K562 (cell line): ENCODE measurements around the gene NTRK1. TPM values are rescaled to one million over a fixed set of nuclear protein-coding genes. Genes with fewer than 3 reads are reported as not detected.

ENCODE experiments used
- ASH1L ChIP-seq: fragments of 450-650 bp; IDR thresholded peaks from 2 replicates; pipeline ENCODE4 v1.6.1; 2018; ENCODE audit warnings: borderline replicate concordance, mild to moderate bottlenecking, low read depth; ENCODE audit not compliant: partially characterized antibody
- BHLHE40 ChIP-seq: IDR thresholded peaks from 2 replicates; pipeline ENCODE4 v1.6.1; 2011; ENCODE audit warnings: low read length, improper control_type of control experiment
- CBX3 ChIP-seq, 2 experiments: IDR thresholded peaks; 1 replicate in 1 of 2; 2 replicates in 1 of 2; pipeline ENCODE4 v1.6.1; 2012; ENCODE audit warnings: inconsistent platforms in 2 of 2, low read length in 2 of 2, borderline replicate concordance in 1 of 2, control low read depth in 1 of 2
- CBX5 ChIP-seq: IDR thresholded peaks from 2 replicates; pipeline ENCODE4 v1.6.1; 2014; ENCODE audit warnings: low read depth, borderline replicate concordance
- CCAR2 ChIP-seq: fragments of 200-400 bp; formaldehyde crosslinking; IDR thresholded peaks from 2 replicates; pipeline ENCODE4 v1.6.1; 2017; ENCODE audit warnings: mild to moderate bottlenecking, low read depth, low read length
- DMBX1 ChIP-seq: fragments of 250-450 bp; sonication (Bioruptor Pico); IDR thresholded peaks from 2 replicates; pipeline ENCODE4 v1.8.0; 2022; ENCODE audit warnings: inconsistent platforms, mild to moderate bottlenecking, moderate library complexity, borderline replicate concordance
- GATA2 ChIP-seq: sonication (generic); formaldehyde crosslinking; IDR thresholded peaks from 2 replicates; pipeline ENCODE4 v1.4.0; 2020; ENCODE audit warnings: mild to moderate bottlenecking, missing genetic modification reagents
- NUFIP1 ChIP-seq: fragments of 450-650 bp; IDR thresholded peaks from 2 replicates; pipeline ENCODE4 v1.6.1; 2018; ENCODE audit not compliant: partially characterized antibody
- PCBP2 ChIP-seq: fragments of 200-400 bp; formaldehyde crosslinking; IDR thresholded peaks from 2 replicates; pipeline ENCODE4 v1.6.1; 2018; ENCODE audit warnings: low read length, low read depth, mild to moderate bottlenecking, moderate library complexity; ENCODE audit not compliant: poor library complexity, severe bottlenecking
- POLR2A ChIP-seq: fragments of 450-650 bp; conservative IDR thresholded peaks from 2 replicates; pipeline ENCODE4 v1.6.1; 2016
- RFX7 ChIP-seq: fragments of 250-450 bp; sonication (Bioruptor Pico); IDR thresholded peaks from 2 replicates; pipeline ENCODE4 v1.5.1; 2021; ENCODE audit warnings: mild to moderate bottlenecking
- SETDB1 ChIP-seq: IDR thresholded peaks from one replicate; pipeline ENCODE4 v1.6.1; 2012; ENCODE audit warnings: low read length, control low read depth, inconsistent platforms
- SP1 ChIP-seq: sonication (generic); formaldehyde crosslinking; IDR thresholded peaks from 2 replicates; pipeline ENCODE4 v1.8.1; 2022; ENCODE audit warnings: mild to moderate bottlenecking, missing genetic modification reagents
- STAG1 ChIP-seq: sonication (generic); formaldehyde crosslinking; IDR thresholded peaks from 2 replicates; pipeline ENCODE4 v1.5.0; 2020; ENCODE audit warnings: missing genetic modification reagents, borderline replicate concordance
- TGIF2 ChIP-seq: sonication (generic); formaldehyde crosslinking; IDR thresholded peaks from 2 replicates; pipeline ENCODE4 v1.8.1; 2022; ENCODE audit warnings: mild to moderate bottlenecking, missing genetic modification reagents, moderate library complexity
- ZFX ChIP-seq: sonication (generic); formaldehyde crosslinking; IDR thresholded peaks from 2 replicates; pipeline ENCODE4 v1.8.0; 2022; ENCODE audit warnings: mild to moderate bottlenecking, missing genetic modification reagents, moderate library complexity
- ZNF140 ChIP-seq: fragments of 250-450 bp; sonication (Bioruptor Pico); IDR thresholded peaks from 2 replicates; pipeline ENCODE4 v1.8.0; 2021; ENCODE audit warnings: moderate library complexity, mild to moderate bottlenecking, inconsistent platforms
- ZNF354B ChIP-seq: fragments of 250-450 bp; sonication (Bioruptor Pico); IDR thresholded peaks from 2 replicates; pipeline ENCODE4 v1.4.0; 2020
- polyA plus RNA-seq, 8 experiments: library from polyadenylated mRNA; depleted of rRNA in 4 of 8; stranded (reverse) in 5 of 8; unstranded in 3 of 8; fragments of >200 nt; fragmentation: Nextera tagmentation in 2 of 8; fragmentation: Illumina TruSeq in 1 of 8; extraction: Ambion mirVana in 2 of 8; extraction: Trizol in 1 of 8; gene quantifications; 2 replicates each; pipeline versions ENCODE4 v1.2.1 to v1.2.3, GENCODE V29; 2011 to 2014; ENCODE audit warnings: inconsistent platforms in 1 of 8, missing spikeins in 1 of 8
- total RNA-seq, 7 experiments: library from RNA; depleted of rRNA in 6 of 7; stranded (reverse); fragments of >200 nt in 6 of 7; fragmentation: Illumina TruSeq in 2 of 7; extraction: Trizol in 2 of 7; gene quantifications; 2 replicates each; pipeline versions ENCODE4 v1.2.1 to v1.2.3, GENCODE V29; 2011 to 2021; ENCODE audit warnings: low replicate concordance in 1 of 7
- TF ChIP-seq, protein P1 (sequence below): fragments of 250-450 bp; sonication (Bioruptor Pico); IDR thresholded peaks from 2 replicates; pipeline ENCODE4 v1.4.0; 2020; ENCODE audit warnings: mild to moderate bottlenecking, moderate library complexity
- TF ChIP-seq, protein P2 (sequence below): sonication (generic); formaldehyde crosslinking; IDR thresholded peaks from 2 replicates; pipeline ENCODE4 v1.8.1; 2023; ENCODE audit warnings: mild to moderate bottlenecking, missing genetic modification reagents
- TF ChIP-seq, protein P3 (sequence below): fragments of 450-650 bp; IDR thresholded peaks from 2 replicates; pipeline ENCODE4 v1.6.1; 2016; ENCODE audit warnings: low read depth, mild to moderate bottlenecking, moderate library complexity
- TF ChIP-seq, protein P4 (sequence below), 2 experiments: IDR thresholded peaks; 2 replicates each; pipeline ENCODE4 v1.6.1; 2011; ENCODE audit warnings: borderline replicate concordance in 1 of 2, control low read depth in 1 of 2, low read depth in 1 of 2, low read length in 1 of 2, mild to moderate bottlenecking in 1 of 2, mixed read lengths in 1 of 2, moderate library complexity in 1 of 2; ENCODE audit not compliant: insufficient read depth in 1 of 2, insufficient read length in 1 of 2, poor library complexity in 1 of 2, severe bottlenecking in 1 of 2; ENCODE audit errors: extremely low read depth in 1 of 2

The NTRK1 gene
- total and polyA plus RNA-seq, 9 of the 15 experiments (the other 6 are each of a cell fraction or from before 2014, with no cell fraction given), result 0.46 to 30.0 (median 7.9) TPM

DNA sequence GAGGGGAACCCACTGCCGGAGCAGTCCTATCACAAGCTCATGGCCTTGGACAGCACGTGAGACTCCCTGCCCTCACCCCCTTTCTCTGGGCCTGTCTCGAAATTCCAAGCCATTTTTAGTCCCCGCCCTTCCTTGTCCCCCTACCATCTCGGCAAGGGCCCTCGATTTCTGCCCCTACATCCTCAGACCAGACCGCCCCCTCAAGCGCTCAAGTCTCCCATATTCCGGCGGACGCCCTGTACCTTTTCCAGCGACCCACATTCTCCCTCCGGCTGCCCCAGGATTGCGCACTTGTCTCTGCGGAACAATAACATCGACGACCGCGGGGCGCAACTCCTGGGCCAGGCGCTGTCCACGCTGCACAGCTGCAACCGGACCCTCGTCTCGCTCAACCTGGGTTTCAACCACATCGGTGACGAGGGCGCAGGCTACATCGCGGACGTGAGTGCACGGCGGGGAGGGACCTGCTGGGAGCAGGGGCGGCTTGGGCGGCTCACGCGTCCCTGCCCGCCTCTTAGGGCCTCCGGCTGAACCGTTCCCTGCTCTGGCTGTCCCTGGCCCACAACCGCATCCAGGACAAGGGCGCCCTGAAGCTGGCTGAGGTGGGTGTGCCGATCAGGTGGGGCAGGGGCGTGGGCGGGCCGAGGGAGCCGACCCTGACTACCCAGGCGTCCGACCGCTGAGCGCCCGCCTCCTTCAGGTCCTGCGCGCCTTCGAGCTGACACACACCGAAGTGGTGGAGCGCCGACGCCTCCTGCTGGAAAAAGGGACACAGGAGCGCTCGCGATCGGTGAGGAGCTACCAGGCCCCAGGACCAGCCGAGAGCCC, 66.8 kb downstream of the NTRK1 start (continued):
- TF ChIP-seq, protein P1, sequence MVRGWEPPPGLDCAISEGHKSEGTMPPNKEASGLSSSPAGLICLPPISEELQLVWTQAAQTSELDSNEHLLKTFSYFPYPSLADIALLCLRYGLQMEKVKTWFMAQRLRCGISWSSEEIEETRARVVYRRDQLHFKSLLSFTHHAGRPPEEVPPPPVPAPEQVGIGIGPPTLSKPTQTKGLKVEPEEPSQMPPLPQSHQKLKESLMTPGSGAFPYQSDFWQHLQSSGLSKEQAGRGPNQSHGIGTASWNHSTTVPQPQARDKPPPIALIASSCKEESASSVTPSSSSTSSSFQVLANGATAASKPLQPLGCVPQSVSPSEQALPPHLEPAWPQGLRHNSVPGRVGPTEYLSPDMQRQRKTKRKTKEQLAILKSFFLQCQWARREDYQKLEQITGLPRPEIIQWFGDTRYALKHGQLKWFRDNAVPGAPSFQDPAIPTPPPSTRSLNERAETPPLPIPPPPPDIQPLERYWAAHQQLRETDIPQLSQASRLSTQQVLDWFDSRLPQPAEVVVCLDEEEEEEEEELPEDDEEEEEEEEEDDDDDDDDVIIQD, result no peak
- TF ChIP-seq RFX7 (CRISPR knock-in tag) (no peak), BHLHE40 (no peak), GATA2 (CRISPR knock-in tag) (no peak), STAG1 (CRISPR knock-in tag) (peak; percentile 78), CBX5 (no peak), ZNF354B (CRISPR knock-in tag) (no peak), SP1 (CRISPR knock-in tag) (peak; percentile 71; the same call in 1 of the 2 replicates), PCBP2 (no peak), NUFIP1 (no peak), ASH1L (no peak), DMBX1 (CRISPR knock-in tag) (no peak), ZFX (peak; percentile 38; the same call in 1 of the 2 replicates), CCAR2 (no peak), ZNF140 (CRISPR knock-in tag) (no peak), CBX3 (IDR thresholded peaks at IDR 0.05; ENCODE audit: borderline replicate concordance in 1 of 2, low read length in 2 of 2) (no peak), SETDB1 (no peak), POLR2A (no peak), TGIF2 (CRISPR knock-in tag) (no peak)
- TF ChIP-seq, protein P2, sequence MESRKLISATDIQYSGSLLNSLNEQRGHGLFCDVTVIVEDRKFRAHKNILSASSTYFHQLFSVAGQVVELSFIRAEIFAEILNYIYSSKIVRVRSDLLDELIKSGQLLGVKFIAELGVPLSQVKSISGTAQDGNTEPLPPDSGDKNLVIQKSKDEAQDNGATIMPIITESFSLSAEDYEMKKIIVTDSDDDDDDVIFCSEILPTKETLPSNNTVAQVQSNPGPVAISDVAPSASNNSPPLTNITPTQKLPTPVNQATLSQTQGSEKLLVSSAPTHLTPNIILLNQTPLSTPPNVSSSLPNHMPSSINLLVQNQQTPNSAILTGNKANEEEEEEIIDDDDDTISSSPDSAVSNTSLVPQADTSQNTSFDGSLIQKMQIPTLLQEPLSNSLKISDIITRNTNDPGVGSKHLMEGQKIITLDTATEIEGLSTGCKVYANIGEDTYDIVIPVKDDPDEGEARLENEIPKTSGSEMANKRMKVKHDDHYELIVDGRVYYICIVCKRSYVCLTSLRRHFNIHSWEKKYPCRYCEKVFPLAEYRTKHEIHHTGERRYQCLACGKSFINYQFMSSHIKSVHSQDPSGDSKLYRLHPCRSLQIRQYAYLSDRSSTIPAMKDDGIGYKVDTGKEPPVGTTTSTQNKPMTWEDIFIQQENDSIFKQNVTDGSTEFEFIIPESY (CRISPR knock-in tag), result peak; percentile 97
- TF ChIP-seq, protein P3, sequence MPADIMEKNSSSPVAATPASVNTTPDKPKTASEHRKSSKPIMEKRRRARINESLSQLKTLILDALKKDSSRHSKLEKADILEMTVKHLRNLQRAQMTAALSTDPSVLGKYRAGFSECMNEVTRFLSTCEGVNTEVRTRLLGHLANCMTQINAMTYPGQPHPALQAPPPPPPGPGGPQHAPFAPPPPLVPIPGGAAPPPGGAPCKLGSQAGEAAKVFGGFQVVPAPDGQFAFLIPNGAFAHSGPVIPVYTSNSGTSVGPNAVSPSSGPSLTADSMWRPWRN, result no peak
- TF ChIP-seq, protein P4, sequence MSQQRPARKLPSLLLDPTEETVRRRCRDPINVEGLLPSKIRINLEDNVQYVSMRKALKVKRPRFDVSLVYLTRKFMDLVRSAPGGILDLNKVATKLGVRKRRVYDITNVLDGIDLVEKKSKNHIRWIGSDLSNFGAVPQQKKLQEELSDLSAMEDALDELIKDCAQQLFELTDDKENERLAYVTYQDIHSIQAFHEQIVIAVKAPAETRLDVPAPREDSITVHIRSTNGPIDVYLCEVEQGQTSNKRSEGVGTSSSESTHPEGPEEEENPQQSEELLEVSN (IDR thresholded peaks at IDR 0.05; ENCODE audit: borderline replicate concordance in 1 of 2, extremely low read depth in 1 of 2, insufficient read depth in 1 of 2, insufficient read length in 1 of 2, low read depth in 1 of 2, low read length in 1 of 2, poor library complexity in 1 of 2, severe bottlenecking in 1 of 2), result peak; percentile 12 to 46
